ENCODE results near the gene OR51M1. TPM values are rescaled to one million over a fixed set of nuclear protein-coding genes. Genes with fewer than 3 reads are reported as not detected.

OR51M1 gene
- total and polyA plus RNA-seq, 9 donors = 0.08 to 0.12 TPM; not detected in 7

Small RNA genes within 50 kb of the gene (small RNA-seq; reads per million reads assigned to genes)
- not detected for gene AC104389.3

Other genes starting within 250 kb of the OR51M1 start
- not detected for gene OR52A5, start 245.5 kb upstream of the OR51M1 start, total RNA-seq
- gene OR52A5, start 245.5 kb upstream of the OR51M1 start, polyA plus RNA-seq = not detected
- gene OR52A1, start 229.1 kb upstream of the OR51M1 start, total RNA-seq = under 1 TPM in 1 of 7 donors, not detected in 6; 0.02 TPM
- not detected for gene OR52A1, start 229.1 kb upstream of the OR51M1 start, polyA plus RNA-seq
- not detected for gene OR51V1, start 183.1 kb upstream of the OR51M1 start, total RNA-seq
- gene OR51V1, start 183.1 kb upstream of the OR51M1 start, polyA plus RNA-seq = not detected
- 100 to 1,000 TPM in 4 of 7 donors, 10 to 100 TPM in 2, 1 to 10 TPM in 1; 9.1 to 393 (median 118) TPM for gene HBB, start 156.7 kb upstream of the OR51M1 start, total RNA-seq
- 100 to 1,000 TPM in 1 of 2 donors, 10 to 100 TPM in 1; 24.7 to 211 TPM for gene HBB, start 156.7 kb upstream of the OR51M1 start, polyA plus RNA-seq
- gene HBD, start 149.3 kb upstream of the OR51M1 start, total RNA-seq = 1 to 10 TPM in 2 of 7 donors, not detected in 5; 2.4 to 3.2 TPM
- gene HBD, start 149.3 kb upstream of the OR51M1 start, polyA plus RNA-seq = not detected
- 1 to 10 TPM in 1 of 7 donors, not detected in 6; 3.7 TPM for gene HBG1, start 134.0 kb upstream of the OR51M1 start, total RNA-seq
- not detected for gene HBG1, start 134.0 kb upstream of the OR51M1 start, polyA plus RNA-seq
- gene HBG2, start 129.0 kb upstream of the OR51M1 start, total RNA-seq = 1 to 10 TPM in 2 of 7 donors, under 1 TPM in 3, not detected in 2; 0.37 to 9.7 (median 0.53) TPM
- gene HBG2, start 129.0 kb upstream of the OR51M1 start, polyA plus RNA-seq = under 1 TPM in 1 of 2 donors, not detected in 1; 0.73 TPM
- 1 to 10 TPM in 1 of 7 donors, under 1 TPM in 2, not detected in 4; 0.61 to 2.2 (median 0.63) TPM for gene HBE1, start 113.9 kb upstream of the OR51M1 start, total RNA-seq
- gene HBE1, start 113.9 kb upstream of the OR51M1 start, polyA plus RNA-seq = under 1 TPM in 1 of 2 donors, not detected in 1; 0.38 TPM
- under 1 TPM in 4 of 7 donors, not detected in 3; 0.25 to 0.63 (median 0.46) TPM for gene OR51B4, start 81.9 kb upstream of the OR51M1 start, total RNA-seq
- not detected for gene OR51B4, start 81.9 kb upstream of the OR51M1 start, polyA plus RNA-seq
- 1 to 10 TPM in 1 of 7 donors, under 1 TPM in 4, not detected in 2; 0.27 to 1.7 (median 0.38) TPM for gene OR51B2, start 59.5 kb upstream of the OR51M1 start, total RNA-seq
- gene OR51B2, start 59.5 kb upstream of the OR51M1 start, polyA plus RNA-seq = not detected
- gene OR51B5, start 40.3 kb upstream of the OR51M1 start, total RNA-seq = 1 to 10 TPM in 4 of 7 donors, under 1 TPM in 3; 0.56 to 2.1 (median 1.1) TPM
- gene OR51B5, start 40.3 kb upstream of the OR51M1 start, polyA plus RNA-seq = under 1 TPM; 0.30 to 0.47 TPM
- not detected for gene OR51B6, start 32.3 kb upstream of the OR51M1 start, total RNA-seq
- not detected for gene OR51B6, start 32.3 kb upstream of the OR51M1 start, polyA plus RNA-seq
- gene OR51Q1, start 38.3 kb downstream of the OR51M1 start, total RNA-seq = not detected
- not detected for gene OR51Q1, start 38.3 kb downstream of the OR51M1 start, polyA plus RNA-seq
- gene OR51I1, start 57.7 kb downstream of the OR51M1 start, total RNA-seq = 1 to 10 TPM in 1 of 7 donors, under 1 TPM in 5, not detected in 1; 0.25 to 1.4 (median 0.66) TPM
- not detected for gene OR51I1, start 57.7 kb downstream of the OR51M1 start, polyA plus RNA-seq
- not detected for gene OR51I2, start 65.5 kb downstream of the OR51M1 start, total RNA-seq
- gene OR51I2, start 65.5 kb downstream of the OR51M1 start, polyA plus RNA-seq = not detected
- not detected for gene OR52D1, start 104.9 kb downstream of the OR51M1 start, total RNA-seq
- not detected for gene OR52D1, start 104.9 kb downstream of the OR51M1 start, polyA plus RNA-seq
- gene UBQLN3, start 126.1 kb downstream of the OR51M1 start, total RNA-seq = 10 to 100 TPM in 1 of 7 donors, 1 to 10 TPM in 3, under 1 TPM in 3; 0.30 to 10.6 (median 1.0) TPM
- not detected for gene UBQLN3, start 126.1 kb downstream of the OR51M1 start, polyA plus RNA-seq
- 1 to 10 TPM in 6 of 7 donors, under 1 TPM in 1; 0.50 to 3.0 (median 1.3) TPM for gene UBQLNL, start 132.9 kb downstream of the OR51M1 start, total RNA-seq
- gene UBQLNL, start 132.9 kb downstream of the OR51M1 start, polyA plus RNA-seq = under 1 TPM; 0.73 to 0.87 TPM
- 1 to 10 TPM in 3 of 7 donors, under 1 TPM in 4; 0.26 to 3.6 (median 0.89) TPM for gene OR52H1, start 164.7 kb downstream of the OR51M1 start, total RNA-seq
- under 1 TPM in 1 of 2 donors, not detected in 1; 0.07 TPM for gene OR52H1, start 164.7 kb downstream of the OR51M1 start, polyA plus RNA-seq
- not detected for gene OR52B6, start 197.1 kb downstream of the OR51M1 start, total RNA-seq
- not detected for gene OR52B6, start 197.1 kb downstream of the OR51M1 start, polyA plus RNA-seq
- gene TRIM6, start 212.8 kb downstream of the OR51M1 start, total RNA-seq = 1 to 10 TPM; 2.3 to 6.3 (median 4.2) TPM
- 1 to 10 TPM; 2.6 to 6.1 TPM for gene TRIM6, start 212.8 kb downstream of the OR51M1 start, polyA plus RNA-seq
- 1 to 10 TPM; 4.7 to 8.8 (median 6.1) TPM for gene TRIM34, start 241.2 kb downstream of the OR51M1 start, total RNA-seq
- 10 to 100 TPM in 1 of 2 donors, 1 to 10 TPM in 1; 7.2 to 16.6 TPM for gene TRIM34, start 241.2 kb downstream of the OR51M1 start, polyA plus RNA-seq